ENCODE measurements around the gene PAQR3.

GRCh38 chr4:78951862-78952472 is 12.7 kb upstream of the PAQR3 start:
- peak in 3 of 4 experiments; percentile 61 to 73 (median 73) for TF ChIP-seq CTCF (IDR thresholded peaks at IDR 0.05)
- TF ChIP-seq POLR2AphosphoS5 (IDR thresholded peaks at IDR 0.05) = peak; percentile 18
- TF ChIP-seq POLR2A (IDR thresholded peaks at IDR 0.05) = no peak

Data from prostate gland (tissue), 2 donors.